ENCODE data around the gene ZXDC.

DNA sequence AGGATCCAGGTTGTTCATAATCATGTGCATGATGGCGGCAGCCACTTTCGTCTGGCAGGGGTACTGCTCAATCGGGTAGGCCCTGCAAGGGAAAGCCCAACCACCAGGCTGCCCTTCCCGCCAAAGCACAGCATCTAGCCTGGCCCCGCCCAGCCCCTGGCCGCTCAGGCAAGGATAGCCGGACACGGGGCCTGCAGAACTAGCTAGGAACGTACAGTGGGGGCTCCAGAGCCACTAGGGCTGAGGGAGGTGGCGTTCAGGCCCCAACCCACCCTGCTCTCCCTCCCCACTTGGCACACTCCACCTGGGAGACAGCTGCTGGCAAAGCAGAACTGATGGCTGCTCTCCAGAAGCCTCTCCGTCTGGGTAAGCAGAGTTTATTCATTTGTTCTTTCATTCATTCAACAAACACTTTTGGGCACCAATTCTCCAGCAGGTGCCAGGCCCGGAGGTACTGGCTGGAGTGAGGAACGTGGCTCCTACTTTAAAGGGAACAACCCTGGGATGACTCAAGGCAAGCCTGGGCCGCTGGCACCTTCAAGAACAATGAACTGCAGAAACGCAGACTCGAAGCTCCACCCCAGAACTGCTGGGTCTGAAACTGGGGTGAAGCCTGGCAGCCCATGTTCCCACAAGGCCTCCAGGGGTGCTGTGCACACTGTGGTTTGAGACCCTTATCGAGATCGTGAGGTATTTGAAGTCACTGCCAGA, 34.1 kb upstream of the ZXDC start:
- TF ChIP-seq, protein P1, sequence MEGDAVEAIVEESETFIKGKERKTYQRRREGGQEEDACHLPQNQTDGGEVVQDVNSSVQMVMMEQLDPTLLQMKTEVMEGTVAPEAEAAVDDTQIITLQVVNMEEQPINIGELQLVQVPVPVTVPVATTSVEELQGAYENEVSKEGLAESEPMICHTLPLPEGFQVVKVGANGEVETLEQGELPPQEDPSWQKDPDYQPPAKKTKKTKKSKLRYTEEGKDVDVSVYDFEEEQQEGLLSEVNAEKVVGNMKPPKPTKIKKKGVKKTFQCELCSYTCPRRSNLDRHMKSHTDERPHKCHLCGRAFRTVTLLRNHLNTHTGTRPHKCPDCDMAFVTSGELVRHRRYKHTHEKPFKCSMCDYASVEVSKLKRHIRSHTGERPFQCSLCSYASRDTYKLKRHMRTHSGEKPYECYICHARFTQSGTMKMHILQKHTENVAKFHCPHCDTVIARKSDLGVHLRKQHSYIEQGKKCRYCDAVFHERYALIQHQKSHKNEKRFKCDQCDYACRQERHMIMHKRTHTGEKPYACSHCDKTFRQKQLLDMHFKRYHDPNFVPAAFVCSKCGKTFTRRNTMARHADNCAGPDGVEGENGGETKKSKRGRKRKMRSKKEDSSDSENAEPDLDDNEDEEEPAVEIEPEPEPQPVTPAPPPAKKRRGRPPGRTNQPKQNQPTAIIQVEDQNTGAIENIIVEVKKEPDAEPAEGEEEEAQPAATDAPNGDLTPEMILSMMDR (IDR thresholded peaks at IDR 0.05), result no peak
- TF ChIP-seq POLR2A (IDR thresholded peaks at IDR 0.05), result no peak

All from gastroesophageal sphincter (tissue), 3 donors.